ENCODE results near the gene WDR91. TPM values are rescaled to one million over a fixed set of nuclear protein-coding genes. Genes with fewer than 3 reads are reported as not detected.

Gene WDR91
- total RNA-seq, 1 donor from 2014 or later: 15.0 TPM

DNA sequence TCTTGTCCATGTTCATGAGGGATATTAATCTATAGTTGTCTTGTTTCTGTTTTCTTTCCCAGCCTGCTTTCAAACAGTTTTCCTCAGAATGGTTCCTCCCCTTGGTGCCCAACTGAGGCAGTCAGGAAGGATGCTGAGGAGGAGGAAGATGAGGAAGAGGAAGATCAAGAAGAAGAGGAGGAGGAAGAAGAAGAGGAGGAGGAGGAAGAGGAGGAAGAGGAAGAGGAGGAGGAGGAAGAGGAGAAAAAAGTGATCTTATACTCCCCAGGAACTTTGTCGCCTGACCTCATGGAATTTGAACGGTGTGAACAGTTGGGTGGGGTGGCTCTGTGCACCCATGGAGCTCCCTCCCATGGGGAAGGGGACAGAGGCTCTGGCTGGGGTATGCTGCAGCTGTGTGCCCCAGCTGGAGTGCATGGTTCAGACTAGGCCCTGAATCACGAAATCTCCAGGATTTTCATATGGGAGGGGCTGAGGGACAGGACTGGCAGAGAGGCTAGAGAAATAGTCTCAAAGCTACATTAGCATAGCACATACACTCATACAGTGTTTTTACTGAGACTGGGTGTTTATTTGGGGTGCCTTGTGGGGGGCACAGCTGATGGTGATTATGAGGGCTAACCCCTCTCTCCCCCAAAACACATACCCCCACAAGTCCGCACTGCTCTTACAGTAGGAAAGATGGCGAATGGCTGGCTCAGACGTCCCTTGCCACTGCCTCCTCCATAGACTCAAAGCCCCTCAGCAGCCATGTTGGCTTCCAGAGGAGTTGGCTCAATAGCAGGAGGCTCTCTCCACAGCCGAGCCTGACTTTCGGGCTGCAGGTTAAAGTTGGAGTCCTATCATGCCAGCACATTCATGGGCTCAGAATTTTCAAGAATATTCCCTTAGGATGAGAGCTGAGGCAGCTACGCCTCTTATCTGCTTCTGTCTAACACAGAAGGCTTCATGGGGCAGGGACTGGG lies 34.2 kb upstream of the WDR91 start:
- peak in 1 of 2 experiments; percentile 31 for DNase-seq (ENCODE audit: low spot score in 2 of 2, unreplicated experiment in 2 of 2)
- Mint-ChIP-seq H3K4me3 (no peak overlapping the region), H3K27ac (no peak overlapping the region)

DNA sequence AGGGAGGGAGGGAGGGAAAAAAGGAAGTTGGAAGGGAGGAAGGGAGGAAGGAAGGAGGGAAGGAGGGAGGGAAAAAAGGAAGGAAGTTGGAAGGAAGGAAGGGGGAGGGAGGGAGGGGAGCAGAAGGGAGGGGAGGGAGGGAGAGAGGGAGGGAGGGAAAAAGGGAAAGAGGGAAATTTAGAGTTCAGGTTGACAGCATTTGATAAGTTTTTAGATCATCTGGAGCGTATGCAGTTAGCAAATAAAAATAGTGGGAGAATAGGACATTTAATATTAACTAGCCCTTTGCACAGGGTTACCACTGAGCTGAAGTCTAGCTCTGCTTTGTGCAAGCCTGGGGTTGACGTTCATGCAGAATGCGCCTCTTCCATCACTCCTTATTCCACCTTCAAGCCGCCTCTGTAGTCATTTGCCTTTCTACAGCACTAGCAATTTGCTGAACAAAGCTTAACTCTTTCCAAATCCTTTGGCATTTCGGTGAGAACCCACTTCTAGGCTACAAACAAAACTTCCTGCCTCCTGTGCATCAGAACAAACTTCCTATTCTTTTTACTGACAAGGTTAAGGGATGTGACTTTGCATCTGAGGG lies 30.9 kb upstream of the WDR91 start:
- Mint-ChIP-seq H3K36me3 (no peaks in the 10 kb centered on the region), H3K27me3 (ENCODE audit: low read depth) (peaks cover 23% of the 10 kb centered on the region), H3K27ac (no peak overlapping the region), H3K4me1 (no peaks in the 10 kb centered on the region), H3K9me3 (no peaks in the 10 kb centered on the region), H3K4me3 (no peak overlapping the region)
- TF ChIP-seq, protein P1, sequence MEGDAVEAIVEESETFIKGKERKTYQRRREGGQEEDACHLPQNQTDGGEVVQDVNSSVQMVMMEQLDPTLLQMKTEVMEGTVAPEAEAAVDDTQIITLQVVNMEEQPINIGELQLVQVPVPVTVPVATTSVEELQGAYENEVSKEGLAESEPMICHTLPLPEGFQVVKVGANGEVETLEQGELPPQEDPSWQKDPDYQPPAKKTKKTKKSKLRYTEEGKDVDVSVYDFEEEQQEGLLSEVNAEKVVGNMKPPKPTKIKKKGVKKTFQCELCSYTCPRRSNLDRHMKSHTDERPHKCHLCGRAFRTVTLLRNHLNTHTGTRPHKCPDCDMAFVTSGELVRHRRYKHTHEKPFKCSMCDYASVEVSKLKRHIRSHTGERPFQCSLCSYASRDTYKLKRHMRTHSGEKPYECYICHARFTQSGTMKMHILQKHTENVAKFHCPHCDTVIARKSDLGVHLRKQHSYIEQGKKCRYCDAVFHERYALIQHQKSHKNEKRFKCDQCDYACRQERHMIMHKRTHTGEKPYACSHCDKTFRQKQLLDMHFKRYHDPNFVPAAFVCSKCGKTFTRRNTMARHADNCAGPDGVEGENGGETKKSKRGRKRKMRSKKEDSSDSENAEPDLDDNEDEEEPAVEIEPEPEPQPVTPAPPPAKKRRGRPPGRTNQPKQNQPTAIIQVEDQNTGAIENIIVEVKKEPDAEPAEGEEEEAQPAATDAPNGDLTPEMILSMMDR (IDR thresholded peaks at IDR 0.05; ENCODE audit: unreplicated experiment): no peak
- DNase-seq (ENCODE audit: low spot score in 2 of 2, unreplicated experiment in 2 of 2): peak in 1 of 2 experiments; percentile 1

More for the DNA sequence above, 34.2 kb upstream of the WDR91 start:
- Mint-ChIP-seq H3K27me3 (ENCODE audit: low read depth) (peaks cover 23% of the 10 kb centered on the region), H3K4me1 (no peaks in the 10 kb centered on the region), H3K9me3 (no peaks in the 10 kb centered on the region), H3K36me3 (no peaks in the 10 kb centered on the region)
- TF ChIP-seq, protein P1 (IDR thresholded peaks at IDR 0.05; ENCODE audit: unreplicated experiment): no peak

DNA sequence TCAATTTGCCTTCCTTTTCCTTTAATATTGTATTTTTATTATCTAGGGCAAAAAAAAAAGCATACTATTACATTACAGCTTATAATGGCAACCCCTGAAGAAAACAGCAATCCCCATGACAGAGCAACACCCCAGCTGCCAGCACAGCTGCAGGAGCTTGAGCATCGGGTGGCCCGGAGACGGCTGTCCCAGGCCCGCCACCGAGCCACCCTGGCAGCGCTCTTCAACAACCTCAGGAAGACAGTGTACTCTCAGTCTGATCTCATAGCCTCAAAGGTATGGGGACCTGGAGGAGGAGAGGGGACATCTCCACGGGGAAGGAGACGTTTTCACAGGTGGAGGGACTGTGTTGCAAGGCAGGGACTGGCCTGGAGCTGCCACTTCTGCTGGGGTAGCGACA lies 29.1 kb upstream of the WDR91 start:
- H3K4me1 Mint-ChIP-seq: no peaks in the 10 kb centered on the region
- no peaks in the 10 kb centered on the region for H3K9me3 Mint-ChIP-seq
- H3K4me3 Mint-ChIP-seq: no peak overlapping the region
- TF ChIP-seq, protein P1 (IDR thresholded peaks at IDR 0.05; ENCODE audit: unreplicated experiment): no peak
- peaks cover 23% of the 10 kb centered on the region for H3K27me3 Mint-ChIP-seq (ENCODE audit: low read depth)
- DNase-seq (ENCODE audit: low spot score in 2 of 2, unreplicated experiment in 2 of 2): peak in 1 of 2 experiments; percentile 30
- no peak overlapping the region for H3K27ac Mint-ChIP-seq
- no peaks in the 10 kb centered on the region for H3K36me3 Mint-ChIP-seq

DNA sequence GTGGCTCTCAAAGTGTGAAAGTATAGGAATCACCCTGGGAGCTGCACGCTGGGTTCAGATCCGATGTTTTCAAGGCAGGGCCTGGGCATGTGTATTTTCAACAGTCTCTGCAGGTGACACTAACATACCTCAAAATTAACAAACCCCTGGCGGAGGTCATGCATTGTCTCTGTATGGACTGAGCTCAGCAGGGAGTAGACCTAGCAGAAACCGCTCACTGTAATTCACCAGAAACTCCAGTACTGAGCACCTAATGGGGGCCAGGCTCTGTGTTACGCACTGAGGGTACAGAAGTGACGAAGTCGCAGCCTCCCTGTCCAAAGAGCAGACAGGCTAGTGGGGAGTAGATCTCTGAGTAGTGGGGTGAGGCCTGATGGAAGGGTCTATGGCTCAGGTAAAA lies 27.9 kb upstream of the WDR91 start:
- H3K27ac Mint-ChIP-seq: no peak overlapping the region
- H3K4me3 Mint-ChIP-seq: no peak overlapping the region
- H3K4me1 Mint-ChIP-seq: no peaks in the 10 kb centered on the region
- DNase-seq (ENCODE audit: low spot score in 2 of 2, unreplicated experiment in 2 of 2): peak in 1 of 2 experiments; percentile 29
- H3K9me3 Mint-ChIP-seq: no peaks in the 10 kb centered on the region
- TF ChIP-seq, protein P1 (IDR thresholded peaks at IDR 0.05; ENCODE audit: unreplicated experiment): no peak
- no peaks in the 10 kb centered on the region for H3K36me3 Mint-ChIP-seq
- H3K27me3 Mint-ChIP-seq (ENCODE audit: low read depth): peaks cover 15% of the 10 kb centered on the region

DNA sequence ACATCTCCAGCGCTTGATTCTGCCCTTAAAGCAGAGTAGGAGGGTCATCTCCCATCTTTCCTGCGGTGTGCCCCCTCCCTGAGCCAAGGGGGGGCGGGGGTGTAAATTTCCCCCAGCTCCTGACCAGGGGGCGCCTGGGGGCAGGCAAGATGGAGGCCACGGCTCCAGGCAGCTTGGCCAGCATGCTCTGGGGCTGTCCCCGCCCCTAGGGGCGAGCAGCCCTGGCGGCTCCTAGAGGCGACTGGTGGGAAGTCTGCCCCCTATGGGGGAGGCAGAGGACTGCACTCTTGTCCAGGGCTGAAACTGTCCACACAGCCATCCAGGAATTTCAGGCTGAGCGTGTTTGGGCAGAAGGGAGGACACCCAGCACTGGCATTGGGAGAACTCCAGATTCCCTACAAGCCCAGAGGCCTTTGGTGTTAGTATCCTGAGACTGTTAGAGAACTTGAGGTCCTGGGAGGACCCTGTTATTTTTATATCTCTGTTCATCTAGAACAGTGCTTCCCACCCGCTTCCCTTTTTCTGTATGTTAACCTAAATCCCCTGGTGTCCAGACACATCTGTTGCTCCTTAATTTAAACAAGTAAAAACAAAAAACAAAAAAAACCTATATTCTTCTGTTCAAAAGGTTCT lies 26.9 kb upstream of the WDR91 start:
- no peaks in the 10 kb centered on the region for H3K36me3 Mint-ChIP-seq
- peak in 1 of 2 experiments; percentile 35 for DNase-seq (ENCODE audit: low spot score in 2 of 2, unreplicated experiment in 2 of 2)
- H3K4me3 Mint-ChIP-seq: no peak overlapping the region
- no peaks in the 10 kb centered on the region for H3K9me3 Mint-ChIP-seq
- H3K27me3 Mint-ChIP-seq (ENCODE audit: low read depth): peaks cover 12% of the 10 kb centered on the region
- TF ChIP-seq, protein P1 (IDR thresholded peaks at IDR 0.05; ENCODE audit: unreplicated experiment): peak; percentile 64
- no peak overlapping the region for H3K27ac Mint-ChIP-seq
- H3K4me1 Mint-ChIP-seq: no peaks in the 10 kb centered on the region
